Epithelial cell of esophagus (primary cell): ENCODE measurements around the gene IFIT3.
A peak's percentile ranks its signal among the peaks of the same experiment; 100 is the strongest.

Experiments used
- DNase-seq: peaks from one replicate; pipeline ENCODE4 v3.0.0; 2010; ENCODE audit warnings: low read depth
- H3K4me3 ChIP-seq: 2 replicates; pipeline ENCODE4 v1.5.1; 2011; ENCODE audit warnings: mild to moderate bottlenecking, low read length, control low read depth
- CTCF ChIP-seq: IDR thresholded peaks from 2 replicates; pipeline ENCODE4 v1.5.1; 2011; ENCODE audit warnings: low read depth, mild to moderate bottlenecking, low read length, control low read depth, inconsistent platforms; ENCODE audit not compliant: insufficient read depth; ENCODE audit errors: missing control alignments

Gene IFIT3

GRCh38 chr10:89338713-89339112 lies 10.9 kb downstream of the IFIT3 start:
- no peak overlapping the region for H3K4me3 ChIP-seq
- TF ChIP-seq CTCF = no peak
- DNase-seq = no peak

GRCh38 chr10:89339875-89340274 lies 12.1 kb downstream of the IFIT3 start:
- no peak for DNase-seq
- TF ChIP-seq CTCF = no peak

GRCh38 chr10:89341649-89342048 lies 13.9 kb downstream of the IFIT3 start:
- no peak for DNase-seq
- no peak for TF ChIP-seq CTCF
- H3K4me3 ChIP-seq = no peak overlapping the region

More at GRCh38 chr10:89339875-89340274, 12.1 kb downstream of the IFIT3 start:
- no peak overlapping the region for H3K4me3 ChIP-seq

- TF ChIP-seq CTCF = no peak
- no peak overlapping the region for H3K4me3 ChIP-seq
- DNase-seq = peak; percentile 78
Measured at GRCh38 chr10:89342206-89342958, 14.6 kb downstream of the IFIT3 start.

- no peak for TF ChIP-seq CTCF
- H3K4me3 ChIP-seq = no peak overlapping the region
- no peak for DNase-seq
Measured at GRCh38 chr10:89343089-89343767, 15.4 kb downstream of the IFIT3 start.

- TF ChIP-seq CTCF = no peak
- no peak for DNase-seq
- no peak overlapping the region for H3K4me3 ChIP-seq
Measured at GRCh38 chr10:89344156-89344555, 16.4 kb downstream of the IFIT3 start.
